ENCODE measurements around the gene SPTAN1.
"Not testable (repeated sequence)": the region's sequence is repeated elsewhere in the genome, so short reads cannot be mapped to it uniquely, and the experiment has no call there.

Gene SPTAN1

GRCh38 chr9:128656416-128657343, 104.3 kb downstream of the SPTAN1 start, which contains the start of gene DYNC2I2:
DYNC2I2 (minus strand) TSS chr9:128656847; CDS start chr9:128656726, 121 bp downstream.
- FAIRE-seq (peak; percentile 83), DNase-seq (ENCODE audit: insufficient read length, low spot score) (peak; percentile 93)

GRCh38 chr9:128657344-128657704, 104.9 kb downstream of the SPTAN1 start:
- DNase-seq (ENCODE audit: insufficient read length, low spot score) = no peak
- no peak for FAIRE-seq

GRCh38 chr9:128657796-128658195, 105.4 kb downstream of the SPTAN1 start:
- FAIRE-seq (no peak), DNase-seq (ENCODE audit: insufficient read length, low spot score) (no peak)

DNA sequence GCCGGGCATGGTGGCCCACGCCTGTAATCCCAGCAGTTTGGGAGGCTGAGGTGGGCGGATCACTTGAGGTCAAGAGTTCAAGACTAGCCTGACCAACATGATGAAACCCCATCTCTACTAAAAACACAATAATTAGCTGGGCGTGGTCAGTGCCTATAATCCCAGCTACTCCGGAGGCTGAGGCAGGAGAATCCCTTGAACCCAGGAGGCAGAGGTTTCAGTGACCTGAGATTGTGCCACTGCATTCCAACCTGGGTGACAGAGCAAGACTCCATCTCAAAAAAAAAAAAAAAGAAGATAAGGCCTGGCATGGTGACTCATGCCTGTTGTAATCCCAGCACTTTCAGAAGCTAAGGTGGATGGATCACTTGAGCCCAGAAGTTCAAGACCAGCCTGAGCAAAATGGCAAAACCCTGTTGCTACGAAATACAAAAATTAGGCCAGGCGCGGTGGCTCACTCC, 114.1 kb downstream of the SPTAN1 start:
- not testable (repeated sequence) for FAIRE-seq; DNase-seq (ENCODE audit: insufficient read length, low spot score)

DNA sequence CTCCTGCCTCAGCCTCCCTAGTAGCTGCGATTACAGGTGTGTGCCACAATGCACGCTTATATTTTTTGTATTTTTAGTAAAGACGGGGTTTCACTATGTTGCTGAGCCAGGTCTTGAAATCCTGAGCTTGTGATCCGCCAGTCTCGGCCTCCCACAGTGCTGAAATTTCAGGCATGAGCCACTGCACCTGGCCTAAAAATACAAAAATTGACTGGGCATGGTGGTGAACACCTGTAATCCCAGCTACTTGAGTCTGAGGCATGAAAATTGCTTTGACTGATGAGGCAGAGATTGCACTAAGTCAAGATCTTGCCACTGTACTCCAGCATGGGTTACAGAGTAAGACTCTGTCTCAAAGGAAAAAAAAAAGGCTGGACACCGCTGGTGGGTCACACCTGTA, 117.4 kb downstream of the SPTAN1 start:
- FAIRE-seq = no peak
- DNase-seq (ENCODE audit: insufficient read length, low spot score) = no peak

- DNase-seq (ENCODE audit: insufficient read length, low spot score) = no peak
These were observed 123.0 kb downstream of the SPTAN1 start for GRCh38 chr9:128675382-128675781.

GRCh38 chr9:128677794-128678193, 125.4 kb downstream of the SPTAN1 start:
- FAIRE-seq = no peak
- DNase-seq (ENCODE audit: insufficient read length, low spot score) = no peak

More at GRCh38 chr9:128675382-128675781, 123.0 kb downstream of the SPTAN1 start:
- no peak for FAIRE-seq

Data from HTR-8/SVneo (cell line).